ENCODE results near the gene TMTC2. TPM values are rescaled to one million over a fixed set of nuclear protein-coding genes. Genes with fewer than 3 reads are reported as not detected.

Gene TMTC2
- total RNA-seq, 1 donor, result 7.2 TPM

- Histone ChIP-seq H3K27me3 (ENCODE audit: insufficient read depth, low read length) (no peaks in the 10 kb centered on the region), H3K9me3 (ENCODE audit: low read depth, low read length) (no peaks in the 10 kb centered on the region), H3K4me1 (ENCODE audit: insufficient read depth, low read length) (no peaks in the 10 kb centered on the region), H3K4me3 (ENCODE audit: low read length) (no peak overlapping the region)
Observed at GRCh38 chr12:82665142-82665923, 21.4 kb upstream of the TMTC2 start.

GRCh38 chr12:82666830-82667229 lies 19.9 kb upstream of the TMTC2 start:
- Histone ChIP-seq H3K4me3 (ENCODE audit: low read length) (no peak overlapping the region), H3K27me3 (ENCODE audit: insufficient read depth, low read length) (no peaks in the 10 kb centered on the region), H3K4me1 (ENCODE audit: insufficient read depth, low read length) (no peaks in the 10 kb centered on the region), H3K9me3 (ENCODE audit: low read depth, low read length) (no peaks in the 10 kb centered on the region)

DNA sequence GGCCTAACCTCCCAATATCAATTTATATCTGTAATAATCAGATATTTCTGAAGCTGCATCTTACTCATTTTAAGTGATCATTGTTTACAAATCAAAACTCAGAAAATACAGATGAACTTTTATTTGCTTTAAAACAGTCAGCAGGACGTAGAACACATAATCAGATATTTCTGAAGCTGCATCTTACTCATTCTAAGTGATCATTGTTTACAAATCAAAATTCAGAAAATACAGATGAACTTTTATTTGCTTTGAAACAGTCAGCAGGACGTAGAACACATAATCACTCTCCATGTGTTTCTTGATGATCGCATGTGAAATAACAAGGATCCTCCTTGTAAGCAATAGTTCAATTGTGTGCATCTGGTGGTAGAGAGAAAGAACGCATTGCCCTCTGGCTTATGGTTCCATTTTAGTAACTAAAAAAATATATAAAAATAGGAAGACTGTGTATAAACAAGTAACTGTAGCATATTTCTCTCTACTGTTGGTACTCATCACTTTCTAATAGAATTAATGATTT lies 15.0 kb upstream of the TMTC2 start:
- Histone ChIP-seq H3K9me3 (ENCODE audit: low read depth, low read length) (no peaks in the 10 kb centered on the region), H3K4me1 (ENCODE audit: insufficient read depth, low read length) (no peaks in the 10 kb centered on the region), H3K4me3 (ENCODE audit: low read length) (no peak overlapping the region), H3K27me3 (ENCODE audit: insufficient read depth, low read length) (peaks cover 3% of the 10 kb centered on the region)

DNA sequence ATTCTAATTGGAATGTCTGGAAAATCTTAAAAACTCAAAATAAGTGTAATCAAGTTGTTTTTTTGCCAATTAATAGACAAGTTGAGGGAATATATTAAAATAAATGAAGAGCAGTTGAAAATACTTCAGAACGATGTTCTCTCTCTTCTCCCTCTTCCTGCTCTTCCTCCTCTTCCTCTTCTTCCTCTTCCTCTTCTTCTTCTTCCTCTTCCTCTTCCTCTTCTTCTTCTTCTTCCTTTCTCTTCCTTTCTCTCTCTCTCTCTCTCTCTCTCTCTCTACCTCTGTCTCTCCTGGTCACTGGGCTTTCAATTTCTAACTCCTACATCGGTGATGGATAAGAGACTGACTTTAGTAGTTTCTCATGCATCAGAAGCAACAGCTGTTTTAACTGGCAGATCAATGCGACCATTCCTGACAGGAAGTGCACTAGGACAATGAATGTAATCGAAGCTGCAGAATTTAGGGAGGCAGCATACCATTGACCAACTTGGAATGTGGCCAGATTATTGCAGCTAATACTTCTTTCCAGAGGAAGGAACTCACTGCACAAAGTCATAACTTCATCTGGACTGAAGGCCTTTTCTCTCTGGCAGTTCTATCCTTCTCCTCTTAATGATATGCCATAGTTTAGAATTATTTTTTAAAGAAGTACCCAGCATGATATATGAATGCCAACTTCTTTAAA lies 13.8 kb upstream of the TMTC2 start:
- H3K27me3 ChIP-seq (ENCODE audit: insufficient read depth, low read length), result peaks cover 3% of the 10 kb centered on the region
- no peak overlapping the region for H3K4me3 ChIP-seq (ENCODE audit: low read length)
- no peaks in the 10 kb centered on the region for H3K9me3 ChIP-seq (ENCODE audit: low read depth, low read length)
- H3K4me1 ChIP-seq (ENCODE audit: insufficient read depth, low read length), result no peaks in the 10 kb centered on the region

DNA sequence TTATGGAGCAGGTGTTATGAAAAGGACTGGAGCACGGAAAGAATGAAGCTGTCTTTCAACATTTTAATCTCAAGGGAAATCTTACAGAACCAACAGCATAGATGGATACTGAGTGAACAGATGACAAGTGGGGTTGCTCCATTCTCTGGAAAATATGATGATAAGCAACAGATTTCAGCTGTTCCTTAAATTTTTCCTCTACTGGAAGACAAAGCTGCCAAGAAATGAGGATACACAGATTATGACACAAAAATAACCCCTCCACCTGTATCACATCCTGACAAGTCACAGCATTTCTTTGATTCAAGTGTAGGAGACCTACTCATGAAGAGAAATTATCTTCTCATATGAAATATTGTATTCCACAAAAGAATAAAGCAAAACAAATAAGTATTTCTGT lies 13.0 kb upstream of the TMTC2 start:
- H3K9me3 ChIP-seq (ENCODE audit: low read depth, low read length), result no peaks in the 10 kb centered on the region
- H3K27me3 ChIP-seq (ENCODE audit: insufficient read depth, low read length), result peaks cover 3% of the 10 kb centered on the region
- no peak overlapping the region for H3K4me3 ChIP-seq (ENCODE audit: low read length)
- H3K4me1 ChIP-seq (ENCODE audit: insufficient read depth, low read length), result no peaks in the 10 kb centered on the region

- H3K27me3 ChIP-seq (ENCODE audit: insufficient read depth, low read length), result peaks cover 3% of the 10 kb centered on the region
- no peaks in the 10 kb centered on the region for H3K9me3 ChIP-seq (ENCODE audit: low read depth, low read length)
- H3K4me1 ChIP-seq (ENCODE audit: insufficient read depth, low read length), result no peaks in the 10 kb centered on the region
- H3K4me3 ChIP-seq (ENCODE audit: low read length), result no peak overlapping the region
Observed at GRCh38 chr12:82675246-82675645, 11.5 kb upstream of the TMTC2 start.

DNA sequence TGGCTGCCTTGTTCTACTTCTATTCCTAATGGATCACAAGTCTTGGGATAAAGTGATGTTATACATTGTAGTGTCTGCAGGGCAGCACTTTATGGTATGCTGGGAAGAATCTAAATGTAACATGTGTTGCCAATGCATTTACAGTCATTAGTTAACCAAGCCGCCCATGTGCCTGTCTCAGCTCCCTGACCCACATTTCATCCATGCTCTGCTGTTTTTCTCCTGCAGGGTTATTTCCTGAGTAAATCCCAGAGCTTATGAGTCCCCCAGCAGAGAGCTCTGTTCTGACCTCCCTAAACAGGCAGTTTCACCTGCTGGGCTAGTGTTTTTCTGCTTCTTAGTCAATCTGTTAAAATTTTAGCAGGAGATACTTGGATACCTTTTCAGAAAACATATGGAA lies 4.4 kb upstream of the TMTC2 start:
- no peaks in the 10 kb centered on the region for H3K9me3 ChIP-seq (ENCODE audit: low read depth, low read length)
- peaks cover 18% of the 10 kb centered on the region for H3K4me1 ChIP-seq (ENCODE audit: insufficient read depth, low read length)
- no peak overlapping the region for H3K4me3 ChIP-seq (ENCODE audit: low read length)
- H3K27me3 ChIP-seq (ENCODE audit: insufficient read depth, low read length), result no peaks in the 10 kb centered on the region

GRCh38 chr12:82682851-82683261 lies 3.9 kb upstream of the TMTC2 start:
- Histone ChIP-seq H3K4me1 (ENCODE audit: insufficient read depth, low read length) (peaks cover 22% of the 10 kb centered on the region), H3K27me3 (ENCODE audit: insufficient read depth, low read length) (no peaks in the 10 kb centered on the region), H3K9me3 (ENCODE audit: low read depth, low read length) (no peaks in the 10 kb centered on the region), H3K4me3 (ENCODE audit: low read length) (no peak overlapping the region)

DNA sequence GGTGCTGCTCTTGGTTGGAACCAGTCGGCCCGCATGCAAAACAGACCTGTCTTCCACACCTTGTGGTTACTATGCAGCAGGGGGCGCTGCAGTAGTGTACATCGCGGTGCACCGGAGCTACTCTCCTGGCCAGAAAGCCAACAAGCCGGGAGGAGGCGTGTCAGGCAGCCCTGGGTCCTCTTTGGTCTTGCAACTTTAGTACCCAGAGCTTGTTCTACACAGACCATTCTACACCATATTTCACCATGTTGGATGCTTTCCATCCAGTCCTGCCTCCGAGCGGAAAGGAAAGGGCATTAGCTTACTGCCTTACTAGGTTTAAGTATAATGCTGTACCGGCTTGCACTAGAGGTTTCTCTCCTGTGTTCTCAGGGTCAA lies 927 bp upstream of the TMTC2 start:
- no peaks in the 10 kb centered on the region for H3K27me3 ChIP-seq (ENCODE audit: insufficient read depth, low read length)
- H3K4me1 ChIP-seq (ENCODE audit: insufficient read depth, low read length), result peaks cover 36% of the 10 kb centered on the region
- H3K4me3 ChIP-seq (ENCODE audit: low read length), result peak overlapping the region; percentile 73
- H3K9me3 ChIP-seq (ENCODE audit: low read depth, low read length), result no peaks in the 10 kb centered on the region

- Histone ChIP-seq H3K27me3 (ENCODE audit: insufficient read depth, low read length) (no peaks in the 10 kb centered on the region), H3K9me3 (ENCODE audit: low read depth, low read length) (no peaks in the 10 kb centered on the region), H3K4me3 (ENCODE audit: low read length) (peak overlapping the region; percentile 73), H3K4me1 (ENCODE audit: insufficient read depth, low read length) (peaks cover 36% of the 10 kb centered on the region)
Observed at GRCh38 chr12:82687021-82688011, 610 bp downstream of the TMTC2 start.

- Histone ChIP-seq H3K4me3 (ENCODE audit: low read length) (peak overlapping the region; percentile 73), H3K27me3 (ENCODE audit: insufficient read depth, low read length) (no peaks in the 10 kb centered on the region), H3K4me1 (ENCODE audit: insufficient read depth, low read length) (peaks cover 34% of the 10 kb centered on the region), H3K9me3 (ENCODE audit: low read depth, low read length) (no peaks in the 10 kb centered on the region)
Observed at GRCh38 chr12:82688035-82688501, 1.4 kb downstream of the TMTC2 start.

DNA sequence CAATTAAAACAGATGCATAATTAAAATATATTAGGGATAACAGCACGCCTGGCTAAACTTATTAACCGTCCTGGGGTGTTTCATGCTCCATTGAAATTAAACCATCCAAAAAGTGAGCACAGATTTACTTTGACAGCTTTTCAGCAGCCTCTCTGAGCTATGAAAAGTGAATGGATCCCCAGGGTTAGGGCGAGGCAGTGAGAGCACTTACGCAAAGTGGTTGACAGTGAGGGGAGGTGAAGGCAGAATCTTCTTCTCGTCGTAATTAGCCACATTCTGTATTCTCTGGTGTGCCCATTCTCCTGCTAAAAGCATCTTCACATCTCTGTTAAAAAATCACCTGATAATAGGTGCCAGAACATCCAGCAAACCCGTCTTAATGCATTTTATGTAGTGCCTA lies 1.9 kb downstream of the TMTC2 start:
- H3K9me3 ChIP-seq (ENCODE audit: low read depth, low read length), result no peaks in the 10 kb centered on the region
- H3K4me1 ChIP-seq (ENCODE audit: insufficient read depth, low read length), result peaks cover 29% of the 10 kb centered on the region
- no peak overlapping the region for H3K4me3 ChIP-seq (ENCODE audit: low read length)
- H3K27me3 ChIP-seq (ENCODE audit: insufficient read depth, low read length), result no peaks in the 10 kb centered on the region

DNA sequence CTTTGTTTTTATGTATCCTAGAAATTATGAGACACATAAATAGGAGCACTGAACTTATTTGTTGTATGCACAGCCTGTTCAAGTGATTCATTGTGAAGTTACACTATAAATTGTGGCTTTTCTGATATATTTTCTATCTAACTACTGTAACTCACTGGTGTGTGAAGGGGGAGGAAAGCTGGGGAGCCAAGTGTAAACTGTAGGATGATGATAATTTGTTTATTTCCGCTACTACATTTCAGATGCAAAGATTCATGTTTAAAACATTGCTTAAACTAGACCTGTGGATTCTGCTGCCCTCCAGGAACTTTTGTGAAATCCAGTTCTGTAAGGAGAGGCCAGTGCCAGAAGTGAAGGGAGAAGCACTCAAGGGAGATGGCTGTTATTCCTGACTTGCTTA lies 3.3 kb downstream of the TMTC2 start:
- Histone ChIP-seq H3K9me3 (ENCODE audit: low read depth, low read length) (no peaks in the 10 kb centered on the region), H3K27me3 (ENCODE audit: insufficient read depth, low read length) (no peaks in the 10 kb centered on the region), H3K4me3 (ENCODE audit: low read length) (no peak overlapping the region), H3K4me1 (ENCODE audit: insufficient read depth, low read length) (peaks cover 25% of the 10 kb centered on the region)

GRCh38 chr12:82691513-82691912 lies 4.8 kb downstream of the TMTC2 start:
- Histone ChIP-seq H3K27me3 (ENCODE audit: insufficient read depth, low read length) (no peaks in the 10 kb centered on the region), H3K9me3 (ENCODE audit: low read depth, low read length) (no peaks in the 10 kb centered on the region), H3K4me1 (ENCODE audit: insufficient read depth, low read length) (peaks cover 18% of the 10 kb centered on the region), H3K4me3 (ENCODE audit: low read length) (no peak overlapping the region)

DNA sequence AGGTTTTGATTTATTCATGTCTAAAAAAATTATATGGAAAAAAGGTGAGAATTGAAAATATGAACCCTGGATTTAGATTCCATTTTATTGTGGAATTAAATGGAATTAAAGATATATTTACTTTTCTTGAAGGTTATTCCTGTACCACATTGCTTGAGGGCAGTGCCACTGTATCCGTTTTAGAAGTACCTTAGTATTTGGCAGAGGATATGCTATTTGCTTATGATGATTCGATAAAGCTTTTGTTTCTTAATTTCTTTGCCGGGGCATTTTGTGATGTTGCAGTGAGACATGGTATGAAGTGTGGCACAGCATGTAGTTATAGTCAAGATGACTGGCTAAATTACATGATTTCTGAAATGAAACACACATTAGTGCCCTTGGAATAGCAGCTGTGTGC lies 7.6 kb downstream of the TMTC2 start:
- Histone ChIP-seq H3K4me1 (ENCODE audit: insufficient read depth, low read length) (peaks cover under 1% of the 10 kb centered on the region), H3K4me3 (ENCODE audit: low read length) (no peak overlapping the region), H3K9me3 (ENCODE audit: low read depth, low read length) (no peaks in the 10 kb centered on the region), H3K27me3 (ENCODE audit: insufficient read depth, low read length) (no peaks in the 10 kb centered on the region)
